Measurements from ENCODE around the gene MDM1. TPM values are rescaled to one million over a fixed set of nuclear protein-coding genes. Genes with fewer than 3 reads are reported as not detected.

The MDM1 gene
- total and polyA plus RNA-seq, 4 donors: 10.5 to 19.6 (median 13.8) TPM

- Histone ChIP-seq H3K36me3 (ENCODE audit: control insufficient read depth in 1 of 2, insufficient read depth in 2 of 2, low read length in 1 of 2) (no peaks in the 10 kb centered on the region), H3K4me3 (ENCODE audit: low read length in 2 of 2) (no peak overlapping the region), H3K9me3 (ENCODE audit: control insufficient read depth, low read length) (no peaks in the 10 kb centered on the region), H3K27ac (ENCODE audit: low read depth in 1 of 2, low read length in 2 of 2) (no peak overlapping the region), H3K27me3 (ENCODE audit: control insufficient read depth in 1 of 2, insufficient read depth in 2 of 2, low read length in 1 of 2) (no peaks in the 10 kb centered on the region), H3K4me1 (ENCODE audit: control insufficient read depth in 1 of 2, insufficient read depth in 2 of 2, low read length in 2 of 2) (no peaks in the 10 kb centered on the region)
- 95 to 96% methylated on average over 4 of the region's 4 CpGs for WGBS, 2 donors
- ATAC-seq (ENCODE audit: low FRiP score): no peak
- no peak for DNase-seq
- intact Hi-C loops (cut with DNase I): no loop called here
Observed at GRCh38 chr12:68281322-68282077, 50.7 kb downstream of the MDM1 start.

GRCh38 chr12:68280240-68280639, 51.9 kb downstream of the MDM1 start:
- Histone ChIP-seq H3K4me3 (ENCODE audit: low read length in 2 of 2) (no peak overlapping the region), H3K9me3 (ENCODE audit: control insufficient read depth, low read length) (no peaks in the 10 kb centered on the region), H3K27ac (ENCODE audit: low read depth in 1 of 2, low read length in 2 of 2) (no peak overlapping the region), H3K27me3 (ENCODE audit: control insufficient read depth in 1 of 2, insufficient read depth in 2 of 2, low read length in 1 of 2) (no peaks in the 10 kb centered on the region), H3K36me3 (ENCODE audit: control insufficient read depth in 1 of 2, insufficient read depth in 2 of 2, low read length in 1 of 2) (no peaks in the 10 kb centered on the region), H3K4me1 (ENCODE audit: control insufficient read depth in 1 of 2, insufficient read depth in 2 of 2, low read length in 2 of 2) (no peaks in the 10 kb centered on the region)
- DNase-seq (no peak), ATAC-seq (ENCODE audit: low FRiP score) (no peak)
- intact Hi-C loops (cut with DNase I): no loop called here
- WGBS, 2 donors: 81 to 87% methylated on average over 2 of the region's 2 CpGs

- no peak for DNase-seq
- no peaks in the 10 kb centered on the region for H3K36me3 ChIP-seq (ENCODE audit: control insufficient read depth in 1 of 2, insufficient read depth in 2 of 2, low read length in 1 of 2)
- H3K4me3 ChIP-seq (ENCODE audit: low read length in 2 of 2): no peak overlapping the region
- no peaks in the 10 kb centered on the region for H3K27me3 ChIP-seq (ENCODE audit: control insufficient read depth in 1 of 2, insufficient read depth in 2 of 2, low read length in 1 of 2)
- no peak for ATAC-seq (ENCODE audit: low FRiP score)
- no peak overlapping the region for H3K27ac ChIP-seq (ENCODE audit: low read depth in 1 of 2, low read length in 2 of 2)
- H3K4me1 ChIP-seq (ENCODE audit: control insufficient read depth in 1 of 2, insufficient read depth in 2 of 2, low read length in 2 of 2): no peaks in the 10 kb centered on the region
- WGBS, 2 donors: 36 to 38% methylated on average over 5 of the region's 5 CpGs
- H3K9me3 ChIP-seq (ENCODE audit: control insufficient read depth, low read length): no peaks in the 10 kb centered on the region
- intact Hi-C loops (cut with DNase I): no loop called here
Observed at GRCh38 chr12:68279227-68280054, 52.7 kb downstream of the MDM1 start.

- WGBS, 2 donors: 95% methylated on average over 6 of the region's 6 CpGs
- Histone ChIP-seq H3K4me1 (ENCODE audit: control insufficient read depth in 1 of 2, insufficient read depth in 2 of 2, low read length in 2 of 2) (no peaks in the 10 kb centered on the region), H3K36me3 (ENCODE audit: control insufficient read depth in 1 of 2, insufficient read depth in 2 of 2, low read length in 1 of 2) (no peaks in the 10 kb centered on the region), H3K27ac (ENCODE audit: low read depth in 1 of 2, low read length in 2 of 2) (no peak overlapping the region), H3K9me3 (ENCODE audit: control insufficient read depth, low read length) (no peaks in the 10 kb centered on the region), H3K4me3 (ENCODE audit: low read length in 2 of 2) (no peak overlapping the region), H3K27me3 (ENCODE audit: control insufficient read depth in 1 of 2, insufficient read depth in 2 of 2, low read length in 1 of 2) (no peaks in the 10 kb centered on the region)
- DNase-seq: no peak
- no peak for ATAC-seq (ENCODE audit: low FRiP score)
- intact Hi-C loops (cut with DNase I): no loop called here
Observed at GRCh38 chr12:68276402-68276930, 55.7 kb downstream of the MDM1 start.

- ATAC-seq (ENCODE audit: low FRiP score) (no peak), DNase-seq (no peak)
- Histone ChIP-seq H3K27ac (ENCODE audit: low read depth in 1 of 2, low read length in 2 of 2) (no peak overlapping the region), H3K4me1 (ENCODE audit: control insufficient read depth in 1 of 2, insufficient read depth in 2 of 2, low read length in 2 of 2) (no peaks in the 10 kb centered on the region), H3K4me3 (ENCODE audit: low read length in 2 of 2) (no peak overlapping the region), H3K27me3 (ENCODE audit: control insufficient read depth in 1 of 2, insufficient read depth in 2 of 2, low read length in 1 of 2) (no peaks in the 10 kb centered on the region), H3K9me3 (ENCODE audit: control insufficient read depth, low read length) (no peaks in the 10 kb centered on the region), H3K36me3 (ENCODE audit: control insufficient read depth in 1 of 2, insufficient read depth in 2 of 2, low read length in 1 of 2) (no peaks in the 10 kb centered on the region)
- intact Hi-C loops (cut with DNase I): no loop called here
Observed at GRCh38 chr12:68272732-68273131, 59.4 kb downstream of the MDM1 start.

GRCh38 chr12:68271346-68271745, 60.8 kb downstream of the MDM1 start:
- Histone ChIP-seq H3K27me3 (ENCODE audit: control insufficient read depth in 1 of 2, insufficient read depth in 2 of 2, low read length in 1 of 2) (no peaks in the 10 kb centered on the region), H3K4me3 (ENCODE audit: low read length in 2 of 2) (no peak overlapping the region), H3K27ac (ENCODE audit: low read depth in 1 of 2, low read length in 2 of 2) (no peak overlapping the region), H3K9me3 (ENCODE audit: control insufficient read depth, low read length) (no peaks in the 10 kb centered on the region), H3K4me1 (ENCODE audit: control insufficient read depth in 1 of 2, insufficient read depth in 2 of 2, low read length in 2 of 2) (no peaks in the 10 kb centered on the region), H3K36me3 (ENCODE audit: control insufficient read depth in 1 of 2, insufficient read depth in 2 of 2, low read length in 1 of 2) (no peaks in the 10 kb centered on the region)
- intact Hi-C loops (cut with DNase I): no loop called here
- DNase-seq: no peak
- WGBS, 2 donors: 87 to 91% methylated on average over 8 of the region's 8 CpGs
- ATAC-seq (ENCODE audit: low FRiP score): no peak

- Histone ChIP-seq H3K27me3 (ENCODE audit: control insufficient read depth in 1 of 2, insufficient read depth in 2 of 2, low read length in 1 of 2) (no peaks in the 10 kb centered on the region), H3K36me3 (ENCODE audit: control insufficient read depth in 1 of 2, insufficient read depth in 2 of 2, low read length in 1 of 2) (no peaks in the 10 kb centered on the region), H3K9me3 (ENCODE audit: control insufficient read depth, low read length) (no peaks in the 10 kb centered on the region), H3K27ac (ENCODE audit: low read depth in 1 of 2, low read length in 2 of 2) (no peak overlapping the region), H3K4me3 (ENCODE audit: low read length in 2 of 2) (no peak overlapping the region), H3K4me1 (ENCODE audit: control insufficient read depth in 1 of 2, insufficient read depth in 2 of 2, low read length in 2 of 2) (no peaks in the 10 kb centered on the region)
- WGBS, 2 donors: 91% methylated on average over 3 of the region's 3 CpGs
- ATAC-seq (ENCODE audit: low FRiP score): peak; percentile 29
- intact Hi-C loops (cut with DNase I): no loop called here
- DNase-seq: no peak
Observed at GRCh38 chr12:68270358-68270757, 61.8 kb downstream of the MDM1 start.

- WGBS, 2 donors: 95 to 100% methylated on average over 2 of the region's 2 CpGs
- no peaks in the 10 kb centered on the region for H3K4me1 ChIP-seq (ENCODE audit: control insufficient read depth in 1 of 2, insufficient read depth in 2 of 2, low read length in 2 of 2)
Observed at GRCh38 chr12:68269779-68270178, 62.4 kb downstream of the MDM1 start.

GRCh38 chr12:68268967-68269366, 63.2 kb downstream of the MDM1 start:
- Histone ChIP-seq H3K9me3 (ENCODE audit: control insufficient read depth, low read length) (no peaks in the 10 kb centered on the region), H3K27me3 (ENCODE audit: control insufficient read depth in 1 of 2, insufficient read depth in 2 of 2, low read length in 1 of 2) (no peaks in the 10 kb centered on the region), H3K4me1 (ENCODE audit: control insufficient read depth in 1 of 2, insufficient read depth in 2 of 2, low read length in 2 of 2) (no peaks in the 10 kb centered on the region), H3K27ac (ENCODE audit: low read depth in 1 of 2, low read length in 2 of 2) (no peak overlapping the region), H3K4me3 (ENCODE audit: low read length in 2 of 2) (no peak overlapping the region), H3K36me3 (ENCODE audit: control insufficient read depth in 1 of 2, insufficient read depth in 2 of 2, low read length in 1 of 2) (no peaks in the 10 kb centered on the region)
- ATAC-seq (ENCODE audit: low FRiP score) (no peak), DNase-seq (no peak)
- intact Hi-C loops (cut with DNase I): no loop called here

More at GRCh38 chr12:68269779-68270178, 62.4 kb downstream of the MDM1 start:
- no peaks in the 10 kb centered on the region for H3K36me3 ChIP-seq (ENCODE audit: control insufficient read depth in 1 of 2, insufficient read depth in 2 of 2, low read length in 1 of 2)
- H3K27ac ChIP-seq (ENCODE audit: low read depth in 1 of 2, low read length in 2 of 2): no peak overlapping the region
- H3K27me3 ChIP-seq (ENCODE audit: control insufficient read depth in 1 of 2, insufficient read depth in 2 of 2, low read length in 1 of 2): no peaks in the 10 kb centered on the region
- no peak for DNase-seq
- no peaks in the 10 kb centered on the region for H3K9me3 ChIP-seq (ENCODE audit: control insufficient read depth, low read length)
- intact Hi-C loops (cut with DNase I): no loop called here
- peak; percentile 19 for ATAC-seq (ENCODE audit: low FRiP score)
- H3K4me3 ChIP-seq (ENCODE audit: low read length in 2 of 2): no peak overlapping the region

Data from aorta (tissue), 5 donors.